ENCODE results near the gene OPTC.

- TF ChIP-seq KDM5A (IDR thresholded peaks at IDR 0.05; ENCODE audit: borderline replicate concordance, low read length): no peak
- TF ChIP-seq MAFF (IDR thresholded peaks at IDR 0.05; ENCODE audit: low read depth, low read length): no peak
- no peak for TF ChIP-seq YY1 (IDR thresholded peaks at IDR 0.05; ENCODE audit: insufficient read depth, insufficient replicate concordance, low read depth, low read length)
- TF ChIP-seq CTCF (CRISPR knock-in tag; IDR thresholded peaks at IDR 0.05): no peak
- TF ChIP-seq ZNF136 (CRISPR knock-in tag; IDR thresholded peaks at IDR 0.05; ENCODE audit: low read depth): no peak
Observed at GRCh38 chr1:203511930-203512329, 18.0 kb downstream of the OPTC start.

All from HepG2 (cell line).